HepG2 (cell line): ENCODE results near the gene UQCR11. TPM values are rescaled to one million over a fixed set of nuclear protein-coding genes. Genes with fewer than 3 reads are reported as not detected.

ENCODE experiments used
- ATAC-seq: fragments of 200-7000 bp; cut with Tn5 transposase; 3 replicates; pipeline ENCODE4 v1.9.1; 2020; ENCODE audit warnings: mild to moderate bottlenecking, moderate library complexity
- BruUV-seq: library from RNA; stranded (reverse); fragments of 400-500 nt; replicated peaks from 2 replicates; lab custom pipeline; 2021; lab: Mats Ljungman, UMichigan
- CTCF ChIA-PET: fragments of 300-600 bp; formaldehyde crosslinking; extraction: SDS; loops from one replicate; lab custom pipeline; 2021; ENCODE audit warnings: low total read pairs, inconsistent platforms, low intra/inter-chr PET ratio; lab: Yijun Ruan, JAX
- POLR2A ChIA-PET: fragments of 350-600 bp; sonication (Branson Sonifier 250); formaldehyde crosslinking; loops from one replicate; lab custom pipeline; 2020; ENCODE audit warnings: antibody characterized with exemption, inconsistent platforms; lab: Yijun Ruan, JAX
- DNase-seq: peaks from one replicate; pipeline ENCODE4 v3.0.0-alpha.2; 2015; ENCODE audit warnings: low spot score
- FAIRE-seq: peaks from 3 replicates; lab custom pipeline; 2011; peaks lifted over from hg19 to GRCh38; lab: Jason Lieb, UNC
- H2AFZ ChIP-seq: one replicate; pipeline ENCODE4 v1.6.1; 2011; ENCODE audit warnings: low read length, inconsistent platforms
- H3K27ac ChIP-seq: fragments of 300-600 bp; 3 replicates; pipeline ENCODE4 v1.8.0; 2011; ENCODE audit warnings: mixed run types, mild to moderate bottlenecking, mixed read lengths, low read length, inconsistent platforms; ENCODE audit not compliant: insufficient read depth; ENCODE audit errors: extremely low read length
- H3K27me3 ChIP-seq, 2 experiments: fragments of 200-600 bp in 1 of 2; 2 replicates in 1 of 2; 3 replicates in 1 of 2; pipeline versions ENCODE4 v1.6.0 to v1.8.0; 2011; ENCODE audit warnings: low read length in 2 of 2, mild to moderate bottlenecking in 2 of 2, moderate library complexity in 2 of 2, inconsistent platforms in 1 of 2; ENCODE audit not compliant: insufficient read depth in 2 of 2, control insufficient read depth in 1 of 2
- H3K36me3 ChIP-seq, 2 experiments: fragments of 200-600 bp in 1 of 2; replicated peaks in 1 of 2; 2 replicates in 1 of 2; 3 replicates in 1 of 2; pipeline versions ENCODE4 v1.5.1 to v1.8.0; 2011; ENCODE audit warnings: low read length in 2 of 2, inconsistent platforms in 1 of 2; ENCODE audit not compliant: insufficient read depth in 2 of 2, control insufficient read depth in 1 of 2
- H3K4me1 ChIP-seq: 2 replicates; pipeline ENCODE4 v1.5.1; 2012; ENCODE audit warnings: low read length, inconsistent platforms; ENCODE audit not compliant: insufficient read depth
- H3K4me2 ChIP-seq: 2 replicates; pipeline ENCODE4 v1.6.0; 2011; ENCODE audit warnings: low read depth, low read length, inconsistent platforms
- H3K4me3 ChIP-seq, 3 experiments: fragments of 200-600 bp in 1 of 3; sonication (generic), shearing (Covaris generic) in 1 of 3; replicated peaks in 1 of 3; 2 replicates each; pipeline ENCODE4 v1.5.1; 2011 to 2016; ENCODE audit warnings: low read length in 3 of 3, inconsistent platforms in 2 of 3, low read depth in 2 of 3, mild to moderate bottlenecking in 2 of 3, control low read depth in 1 of 3, mixed read lengths in 1 of 3; ENCODE audit not compliant: insufficient read depth in 1 of 3
- H3K79me2 ChIP-seq: one replicate; pipeline ENCODE4 v1.6.1; 2011; ENCODE audit warnings: low read length, inconsistent platforms; ENCODE audit not compliant: insufficient read depth
- H3K9ac ChIP-seq: 2 replicates; pipeline ENCODE4 v1.6.0; 2011; ENCODE audit warnings: mild to moderate bottlenecking, low read depth, low read length, inconsistent platforms; ENCODE audit not compliant: insufficient read depth
- H3K9me3 ChIP-seq: 2 replicates; pipeline ENCODE4 v1.5.1; 2012; ENCODE audit warnings: mild to moderate bottlenecking, low read length
- H4K20me1 ChIP-seq: 2 replicates; pipeline ENCODE4 v1.6.0; 2011; ENCODE audit warnings: inconsistent platforms, mild to moderate bottlenecking, low read length, moderate library complexity; ENCODE audit not compliant: insufficient read depth
- E2F5 ChIP-seq: sonication (generic); formaldehyde crosslinking; conservative IDR thresholded peaks from 2 replicates; pipeline ENCODE4 v1.4.0; 2020; ENCODE audit warnings: missing genetic modification reagents
- IRF9 ChIP-seq: sonication (generic); formaldehyde crosslinking; IDR thresholded peaks from 2 replicates; pipeline ENCODE4 v1.8.0; 2022; ENCODE audit warnings: missing genetic modification reagents, mild to moderate bottlenecking, borderline replicate concordance
- KLF9 ChIP-seq: IDR thresholded peaks from 2 replicates; pipeline ENCODE4 v1.6.1; 2016; ENCODE audit warnings: low read depth
- MAFF ChIP-seq: IDR thresholded peaks from 2 replicates; pipeline ENCODE4 v1.6.1; 2011; ENCODE audit warnings: low read depth, low read length, improper control_type of control experiment
- MAFK ChIP-seq, 2 experiments: IDR thresholded peaks in 1 of 2; conservative IDR thresholded peaks in 1 of 2; 2 replicates each; pipeline ENCODE4 v1.6.1; 2011; ENCODE audit warnings: improper control_type of control experiment in 2 of 2, low read length in 2 of 2
- NCOA5 ChIP-seq: sonication (generic); formaldehyde crosslinking; IDR thresholded peaks from 2 replicates; pipeline ENCODE4 v1.4.0; 2020; ENCODE audit warnings: missing genetic modification reagents
- NR3C1 ChIP-seq: sonication (generic); formaldehyde crosslinking; IDR thresholded peaks from 2 replicates; pipeline ENCODE4 v1.4.0; 2020; ENCODE audit warnings: missing genetic modification reagents
- PRDM4 ChIP-seq: sonication (generic); formaldehyde crosslinking; IDR thresholded peaks from 2 replicates; pipeline ENCODE4 v1.9.0; 2021; ENCODE audit warnings: missing genetic modification reagents, borderline replicate concordance
- SMYD3 ChIP-seq: sonication (generic); formaldehyde crosslinking; IDR thresholded peaks from 2 replicates; pipeline ENCODE4 v1.8.1; 2023; ENCODE audit warnings: mild to moderate bottlenecking, missing genetic modification reagents
- SNAPC5 ChIP-seq: sonication (generic); formaldehyde crosslinking; IDR thresholded peaks from 2 replicates; pipeline ENCODE4 v1.8.1; 2023; ENCODE audit warnings: mild to moderate bottlenecking, missing genetic modification reagents, borderline replicate concordance
- SRSF1 ChIP-seq: fragments of 200-400 bp; formaldehyde crosslinking; optimal IDR thresholded peaks from 2 replicates; pipeline ENCODE3; 2017; ENCODE audit warnings: mild to moderate bottlenecking, low read depth, low read length, moderate library complexity
- SYNCRIP ChIP-seq: fragments of 200-400 bp; formaldehyde crosslinking; IDR thresholded peaks from 2 replicates; pipeline ENCODE4 v1.6.1; 2018; ENCODE audit warnings: mild to moderate bottlenecking, low read depth, low read length; ENCODE audit not compliant: insufficient read depth
- ZBTB46 ChIP-seq: sonication (generic); formaldehyde crosslinking; IDR thresholded peaks from 2 replicates; pipeline ENCODE4 v1.4.0; 2020; ENCODE audit warnings: mild to moderate bottlenecking, missing genetic modification reagents, borderline replicate concordance
- ZFP82 ChIP-seq: sonication (generic); formaldehyde crosslinking; IDR thresholded peaks from 2 replicates; pipeline ENCODE4 v1.5.1; 2020; ENCODE audit warnings: mild to moderate bottlenecking, missing genetic modification reagents, borderline replicate concordance
- ZFX ChIP-seq: sonication (generic); formaldehyde crosslinking; IDR thresholded peaks from 2 replicates; pipeline ENCODE4 v1.4.0; 2020; ENCODE audit warnings: mild to moderate bottlenecking, low read depth, missing genetic modification reagents, moderate library complexity
- ZNF549 ChIP-seq: sonication (generic); formaldehyde crosslinking; IDR thresholded peaks from 2 replicates; pipeline ENCODE4 v1.5.0; 2020; ENCODE audit warnings: missing genetic modification reagents
- WGBS: methylation state at CpG from one replicate; pipeline ENCODE4 v1.1.6; 2017; ENCODE audit warnings: low lambda C conversion rate; 5-methylcytosine and 5-hydroxymethylcytosine counted together
- in situ Hi-C: cut with HindIII; loops from 2 replicates; pipeline ENCODE4 v1.10.0; 2017; ENCODE audit warnings: low pct_unique_long_range_greater_than_20kb; ENCODE audit not compliant: extremely low pct_ligation_motif_present
- intact Hi-C: fragments of 100-400 bp; cut with micrococcal nuclease; formaldehyde crosslinking; loops from one replicate; pipeline ENCODE4 v1.10.0; 2022; ENCODE audit not compliant: unreplicated experiment
- polyA plus RNA-seq, 8 experiments: library from polyadenylated mRNA; depleted of rRNA in 3 of 8; stranded (reverse) in 7 of 8; unstranded in 1 of 8; fragments of >200 nt; fragmentation: Illumina TruSeq in 4 of 8; extraction: Trizol in 4 of 8; gene quantifications; 2 replicates each; pipeline versions ENCODE4 v1.2.1 to v1.2.3, GENCODE V29; 2011 to 2016; ENCODE audit warnings: low read depth in 4 of 8, missing spikeins in 1 of 8, mixed read lengths in 1 of 8; ENCODE audit not compliant: insufficient read depth in 1 of 8
- total RNA-seq, 5 experiments: library from RNA; depleted of rRNA; stranded (reverse); fragments of >200 nt; fragmentation: Illumina TruSeq; extraction: Trizol; gene quantifications; 2 replicates each; pipeline ENCODE4 v1.2.3, GENCODE V29; 2016; ENCODE audit warnings: low read depth in 1 of 5

The UQCR11 gene
- total and polyA plus RNA-seq, 2 of the 13 experiments (the other 11 are each of a cell fraction or from before 2014, with no cell fraction given): 125 to 214 TPM

- TF ChIP-seq ZBTB46 (CRISPR knock-in tag) (no peak), NR3C1 (no peak)
Measured at GRCh38 chr19:1555487-1556389, 49.5 kb downstream of the UQCR11 start (continued).

- Histone ChIP-seq H3K79me2 (no peaks in the 10 kb centered on the region), H3K27ac (no peak overlapping the region), H2AFZ (no peak overlapping the region), H3K36me3 (no peaks in the 10 kb centered on the region; a peak in 1 of 5 replicates), H3K9ac (no peak overlapping the region), H4K20me1 (no peaks in the 10 kb centered on the region), H3K4me3 (no peak overlapping the region), H3K27me3 (no peaks in the 10 kb centered on the region), H3K9me3 (no peaks in the 10 kb centered on the region), H3K4me2 (no peak overlapping the region), H3K4me1 (peaks cover 8% of the 10 kb centered on the region; the same call in 1 of the 2 replicates)
- ATAC-seq (no peak), DNase-seq (no peak), FAIRE-seq (no peak)
- intact Hi-C loops: no loop called here
- no TSS peak for BruUV-seq
- TF ChIP-seq SNAPC5 (CRISPR knock-in tag) (no peak), ZNF549 (CRISPR knock-in tag) (no peak), MAFF (0 out of 2 replicates have a peak, but pooled peaks have one; percentile 12), KLF9 (CRISPR knock-in tag) (no peak), SYNCRIP (no peak), PRDM4 (CRISPR knock-in tag) (no peak), NCOA5 (CRISPR knock-in tag) (no peak), IRF9 (CRISPR knock-in tag) (no peak), SMYD3 (CRISPR knock-in tag) (no peak), SRSF1 (no peak), MAFK (conservative IDR thresholded peaks at IDR 0.05 in 1 of 2, IDR thresholded peaks at IDR 0.05 in 1 of 2; ENCODE audit: low read length in 2 of 2) (peak; percentile 24 to 53; a peak in 3 of 4 replicates), E2F5 (CRISPR knock-in tag) (no peak), ZFP82 (CRISPR knock-in tag) (no peak), ZFX (no peak)
- ChIA-PET CTCF (no interaction called here), POLR2A (no interaction called here)
- 96% methylated on average over 24 of the region's 24 CpGs for WGBS
- in situ Hi-C loops: no loop called here
Measured at GRCh38 chr19:1554968-1555367, 50.3 kb downstream of the UQCR11 start.
